Neuronal stem cell (in vitro differentiated cells): Measurements from ENCODE around the gene CTH.

Source experiments
- DNase-seq: peaks from one replicate; pipeline ENCODE4 v3.0.0-alpha.2; 2013; ENCODE audit warnings: low spot score
- H2AFZ ChIP-seq: one replicate; pipeline ENCODE4 v1.6.1; 2013; ENCODE audit warnings: mild to moderate bottlenecking, low read length, inconsistent platforms
- H2AK5ac ChIP-seq: 2 replicates; pipeline ENCODE4 v1.6.1; 2013; ENCODE audit warnings: low read depth, mild to moderate bottlenecking, inconsistent platforms, low read length, moderate library complexity, mixed read lengths
- H2BK120ac ChIP-seq: 2 replicates; pipeline ENCODE4 v1.6.1; 2013; ENCODE audit warnings: low read depth, mild to moderate bottlenecking, inconsistent platforms, low read length, moderate library complexity, mixed read lengths
- H2BK12ac ChIP-seq: one replicate; pipeline ENCODE4 v1.6.1; 2013; ENCODE audit warnings: low read length, inconsistent platforms
- H2BK15ac ChIP-seq: 2 replicates; pipeline ENCODE4 v1.6.1; 2013; ENCODE audit warnings: mild to moderate bottlenecking, low read length, inconsistent platforms, mixed read lengths
- H2BK5ac ChIP-seq: one replicate; pipeline ENCODE4 v1.6.1; 2013; ENCODE audit warnings: inconsistent platforms, mild to moderate bottlenecking, low read length, moderate library complexity
- H3K14ac ChIP-seq: one replicate; pipeline ENCODE4 v1.6.1; 2013; ENCODE audit warnings: low read length, inconsistent platforms
- H3K18ac ChIP-seq: 2 replicates; pipeline ENCODE4 v1.6.1; 2013; ENCODE audit warnings: low read length, inconsistent platforms
- H3K23ac ChIP-seq: 2 replicates; pipeline ENCODE4 v1.6.1; 2013; ENCODE audit warnings: low read depth, mild to moderate bottlenecking, mixed read lengths, low read length, inconsistent platforms; ENCODE audit not compliant: poor library complexity
- H3K27ac ChIP-seq: replicated peaks from 3 replicates; pipeline ENCODE4 v1.5.1; 2013; ENCODE audit warnings: low read length, inconsistent platforms
- H3K27me3 ChIP-seq, 3 experiments: 2 replicates each; pipeline ENCODE4 v1.6.1; 2013; ENCODE audit warnings: low read length in 3 of 3, mild to moderate bottlenecking in 2 of 3, inconsistent platforms in 1 of 3, low read depth in 1 of 3, mixed read lengths in 1 of 3, moderate library complexity in 1 of 3; ENCODE audit not compliant: control insufficient read depth in 3 of 3, insufficient read depth in 3 of 3
- H3K36me3 ChIP-seq, 2 donors: replicated peaks in 1 of 2; 2 replicates each; pipeline ENCODE4 v1.6.1; 2013; ENCODE audit warnings: low read length in 2 of 2; ENCODE audit not compliant: control insufficient read depth in 2 of 2, insufficient read depth in 2 of 2
- H3K4ac ChIP-seq: 2 replicates; pipeline ENCODE4 v1.6.1; 2013; ENCODE audit warnings: inconsistent platforms, mild to moderate bottlenecking, low read length, moderate library complexity
- H3K4me1 ChIP-seq, 2 donors: 1 replicate in 1 of 2; 2 replicates in 1 of 2; pipeline ENCODE4 v1.6.1; 2013; ENCODE audit warnings: low read length in 2 of 2, low read depth in 1 of 2; ENCODE audit not compliant: control insufficient read depth in 2 of 2, insufficient read depth in 1 of 2
- H3K4me2 ChIP-seq: one replicate; pipeline ENCODE4 v1.6.1; 2013; ENCODE audit warnings: mild to moderate bottlenecking, low read length, inconsistent platforms; ENCODE audit not compliant: insufficient read depth, poor library complexity, severe bottlenecking
- H3K4me3 ChIP-seq, 2 donors: 2 replicates each; pipeline ENCODE4 v1.5.1; 2013; ENCODE audit warnings: low read length in 2 of 2, mild to moderate bottlenecking in 2 of 2, inconsistent platforms in 1 of 2, moderate library complexity in 1 of 2
- H3K79me1 ChIP-seq: one replicate; pipeline ENCODE4 v1.6.1; 2013; ENCODE audit warnings: low read depth, mild to moderate bottlenecking, inconsistent platforms, low read length, moderate library complexity
- H3K9ac ChIP-seq: one replicate; pipeline ENCODE4 v1.6.1; 2013; ENCODE audit warnings: mild to moderate bottlenecking, low read depth, low read length, inconsistent platforms; ENCODE audit not compliant: poor library complexity
- H3K9me3 ChIP-seq, 2 donors: replicated peaks in 1 of 2; 2 replicates each; pipeline versions ENCODE3 to v1.6.1; 2013; ENCODE audit warnings: low read length in 2 of 2, mild to moderate bottlenecking in 2 of 2, inconsistent platforms in 1 of 2, low read depth in 1 of 2, mixed read lengths in 1 of 2, moderate library complexity in 1 of 2; ENCODE audit not compliant: control insufficient read depth in 2 of 2, insufficient read depth in 1 of 2
- H4K8ac ChIP-seq: one replicate; pipeline ENCODE4 v1.6.1; 2013; ENCODE audit warnings: low read depth, mild to moderate bottlenecking, inconsistent platforms, low read length, moderate library complexity
- H4K91ac ChIP-seq: one replicate; pipeline ENCODE4 v1.6.1; 2013; ENCODE audit warnings: low read length, low read depth, mild to moderate bottlenecking, inconsistent platforms; ENCODE audit not compliant: poor library complexity
- WGBS, 2 donors: extraction: QIAGEN DNeasy Blood & Tissue Kit; methylation state at CpG; one replicate each; pipeline ENCODE4 v1.1.7; 2013; ENCODE audit warnings: missing lambda C conversion rate in 2 of 2, mixed read lengths in 1 of 2; ENCODE audit not compliant: insufficient read length in 2 of 2, insufficient replicate concordance in 1 of 2; ENCODE audit errors: extremely low coverage in 2 of 2; 5-methylcytosine and 5-hydroxymethylcytosine counted together

The CTH gene

DNA sequence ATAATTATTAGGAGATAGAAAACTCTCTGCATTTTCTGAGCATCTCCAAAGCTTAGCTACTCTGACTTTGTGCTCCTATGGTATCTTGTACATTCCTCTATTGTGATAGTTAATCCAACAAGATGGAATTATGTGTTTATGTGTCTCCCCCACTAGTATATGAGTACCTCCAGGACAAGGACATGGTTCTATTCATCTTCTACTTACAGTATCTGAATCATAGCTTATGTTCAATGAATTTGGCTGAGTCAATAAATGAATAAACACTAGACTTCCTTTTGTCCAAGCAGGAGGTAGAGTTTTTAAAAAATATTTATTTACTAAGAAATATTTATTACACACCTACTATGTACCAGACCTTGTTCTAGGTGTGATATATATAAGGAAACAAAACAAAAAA lies 18.4 kb upstream of the CTH start:
- Histone ChIP-seq H3K36me3 (no peaks in the 10 kb centered on the region), H4K8ac (no peak overlapping the region), H3K79me1 (no peaks in the 10 kb centered on the region), H3K9ac (no peak overlapping the region), H3K23ac (no peak overlapping the region), H2BK15ac (no peak overlapping the region), H3K4me2 (no peak overlapping the region), H3K4me1 (no peaks in the 10 kb centered on the region), H3K4ac (no peak overlapping the region), H3K4me3 (no peak overlapping the region), H3K14ac (no peak overlapping the region), H2BK120ac (no peak overlapping the region), H2BK5ac (no peak overlapping the region), H2AFZ (no peak overlapping the region), H2AK5ac (no peak overlapping the region), H3K9me3 (no peaks in the 10 kb centered on the region), H2BK12ac (no peak overlapping the region), H4K91ac (no peak overlapping the region), H3K27ac (no peak overlapping the region), H3K27me3 (no peaks in the 10 kb centered on the region), H3K18ac (no peak overlapping the region)
- no peak for DNase-seq

DNA sequence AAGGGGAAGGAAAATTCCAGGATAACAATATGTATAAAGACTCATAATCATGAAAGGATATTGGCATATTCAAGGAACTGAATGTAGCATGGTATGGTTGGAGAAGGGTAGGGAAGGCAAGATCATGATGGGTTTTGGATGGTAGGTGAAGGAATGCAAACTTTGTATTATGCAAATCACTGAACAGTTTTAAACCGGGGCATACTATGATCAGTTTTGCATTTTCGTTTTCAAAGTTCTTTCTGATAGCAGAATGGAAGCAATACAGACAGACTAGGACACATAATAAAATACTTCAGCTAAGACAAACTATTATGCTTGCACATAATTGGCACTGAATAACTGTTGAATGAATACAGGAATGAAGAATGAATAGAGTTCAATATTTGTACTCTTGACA lies 14.5 kb upstream of the CTH start:
- Histone ChIP-seq H3K36me3 (no peaks in the 10 kb centered on the region), H3K14ac (no peak overlapping the region), H2BK15ac (no peak overlapping the region), H2BK5ac (no peak overlapping the region), H3K79me1 (no peaks in the 10 kb centered on the region), H3K4me2 (no peak overlapping the region), H3K18ac (no peak overlapping the region), H3K27me3 (no peaks in the 10 kb centered on the region), H3K9ac (no peak overlapping the region), H3K27ac (no peak overlapping the region), H3K4ac (no peak overlapping the region), H3K23ac (no peak overlapping the region), H2BK120ac (no peak overlapping the region), H3K4me3 (no peak overlapping the region), H2AK5ac (no peak overlapping the region), H2BK12ac (no peak overlapping the region), H3K4me1 (peaks cover 0 to 5% of the 10 kb centered on the region in 2 donors), H3K9me3 (no peaks in the 10 kb centered on the region), H2AFZ (no peak overlapping the region), H4K8ac (no peak overlapping the region), H4K91ac (no peak overlapping the region)
- WGBS, 2 donors = no CpG with 5 or more reads among the region's 2 CpGs
- DNase-seq = no peak

DNA sequence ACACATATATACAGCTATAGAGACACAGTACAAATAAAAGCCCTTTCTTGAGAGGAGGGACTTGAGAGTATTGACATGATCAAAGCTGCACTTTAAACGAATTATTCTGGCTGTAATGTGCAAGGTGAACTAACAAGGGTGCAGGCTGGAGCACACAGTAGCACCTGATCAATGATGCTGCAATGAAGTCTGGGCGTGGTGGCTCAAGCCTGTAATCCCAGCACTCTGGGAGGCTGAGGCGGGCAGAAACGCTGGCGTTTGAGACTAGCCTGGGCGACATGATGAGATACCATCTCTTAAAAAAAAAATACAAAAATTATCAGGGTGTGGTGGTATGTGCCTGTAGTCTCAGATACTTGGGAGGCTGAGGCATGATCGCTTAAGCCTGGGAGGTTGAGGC lies 14.1 kb upstream of the CTH start:
- Histone ChIP-seq H3K14ac (no peak overlapping the region), H3K27ac (no peak overlapping the region), H3K79me1 (no peaks in the 10 kb centered on the region), H3K9ac (no peak overlapping the region), H3K4me1 (peaks cover 0 to 5% of the 10 kb centered on the region in 2 donors), H2BK5ac (no peak overlapping the region), H3K27me3 (no peaks in the 10 kb centered on the region), H4K91ac (no peak overlapping the region), H3K4ac (no peak overlapping the region), H3K4me2 (no peak overlapping the region), H2AFZ (no peak overlapping the region), H2BK120ac (no peak overlapping the region), H3K4me3 (no peak overlapping the region), H2BK15ac (no peak overlapping the region), H3K9me3 (no peaks in the 10 kb centered on the region), H3K36me3 (no peaks in the 10 kb centered on the region), H2AK5ac (no peak overlapping the region), H3K23ac (no peak overlapping the region), H3K18ac (no peak overlapping the region), H4K8ac (no peak overlapping the region), H2BK12ac (no peak overlapping the region)
- WGBS, 2 donors = no CpG with 5 or more reads among the region's 7 CpGs
- no peak for DNase-seq

DNA sequence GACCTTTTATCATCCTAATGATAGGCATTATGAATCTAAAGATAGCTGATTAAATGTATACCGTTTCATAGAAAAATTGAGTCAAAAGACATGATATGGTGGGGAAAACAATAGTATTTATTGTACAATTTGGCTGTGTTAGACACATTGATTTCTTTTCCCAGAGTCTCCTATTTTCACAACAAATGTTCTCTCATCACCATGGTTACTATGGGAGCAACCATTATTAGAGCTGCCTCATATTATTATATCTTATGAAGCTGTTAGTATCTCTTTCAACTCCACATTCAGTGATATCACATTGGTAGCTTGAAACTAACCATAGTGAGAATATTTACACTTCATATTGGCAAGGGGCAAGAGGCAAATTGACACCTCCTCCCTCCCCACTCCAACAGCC lies 10.7 kb upstream of the CTH start:
- Histone ChIP-seq H3K4me1 (peaks cover 0 to 5% of the 10 kb centered on the region in 2 donors), H4K8ac (no peak overlapping the region), H2BK120ac (no peak overlapping the region), H3K27ac (no peak overlapping the region), H3K4me2 (no peak overlapping the region), H3K4me3 (no peak overlapping the region), H3K9me3 (no peaks in the 10 kb centered on the region), H2AFZ (peak overlapping the region; percentile 21), H3K27me3 (no peaks in the 10 kb centered on the region), H2AK5ac (no peak overlapping the region), H3K36me3 (no peaks in the 10 kb centered on the region), H2BK15ac (no peak overlapping the region), H3K18ac (no peak overlapping the region), H3K4ac (no peak overlapping the region), H3K14ac (no peak overlapping the region), H3K9ac (no peak overlapping the region), H3K23ac (no peak overlapping the region), H2BK12ac (no peak overlapping the region), H4K91ac (no peak overlapping the region), H2BK5ac (no peak overlapping the region), H3K79me1 (no peaks in the 10 kb centered on the region)
- no CpG with 5 or more reads among the region's 1 CpG for WGBS, 2 donors
- no peak for DNase-seq
